Adrenal gland (tissue), 5 donors: Measurements from ENCODE around the gene ZNF76.

Experiments used
- CTCF ChIP-seq, 6 experiments: fragments of 450-650 bp in 4 of 6; fragments of 200-600 bp in 2 of 6; sonication (generic) in 1 of 6; IDR thresholded peaks; 1 replicate in 5 of 6; 2 replicates in 1 of 6; pipeline versions ENCODE4 v1.5.1 to v1.8.0; 2016 to 2021; ENCODE audit warnings: antibody characterized with exemption in 6 of 6, mild to moderate bottlenecking in 2 of 6, moderate library complexity in 1 of 6
- POLR2A ChIP-seq, 2 donors: fragments of 450-650 bp; IDR thresholded peaks; one replicate each; pipeline ENCODE4 v1.6.1; 2017; ENCODE audit warnings: antibody characterized with exemption in 2 of 2, mild to moderate bottlenecking in 2 of 2, moderate library complexity in 1 of 2
- donor health status: DM: no; HTN: no; CAD: no.

DNA sequence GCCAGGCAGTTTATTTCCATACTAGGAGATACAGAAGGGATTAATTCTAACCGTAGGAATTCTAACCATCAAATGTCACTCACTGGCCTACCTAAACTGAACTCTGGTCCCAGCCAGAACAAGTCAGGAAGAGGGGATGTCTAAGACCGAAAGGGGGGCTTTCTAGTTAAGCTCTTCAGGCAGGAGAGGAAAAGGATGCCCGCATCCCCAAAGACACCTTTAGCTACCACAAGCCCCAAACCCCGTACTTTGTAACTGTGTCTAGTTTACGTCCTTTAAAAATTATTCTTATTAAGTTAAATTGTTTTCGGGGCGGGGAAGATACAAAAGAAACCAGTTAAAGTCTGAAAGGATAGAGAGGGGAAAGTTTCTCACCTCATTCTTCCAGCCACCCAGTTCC is 1.2 kb upstream of the ZNF76 start:
- TF ChIP-seq CTCF (IDR thresholded peaks at IDR 0.05) (no peak), POLR2A (IDR thresholded peaks at IDR 0.05) (no peak)
